A673 (cell line): ENCODE measurements around the gene VAC14. TPM values are rescaled to one million over a fixed set of nuclear protein-coding genes. Genes with fewer than 3 reads are reported as not detected.

Experiments
- BruUV-seq: library from RNA; stranded (reverse); fragments of 400-500 nt; replicated peaks from 2 replicates; lab custom pipeline; 2021; lab: Mats Ljungman, UMichigan
- CTCF ChIA-PET: fragments of 300-600 bp; sonication (Branson Sonifier 250); formaldehyde crosslinking; loops from one replicate; lab custom pipeline; 2022; ENCODE audit warnings: antibody characterized with exemption; lab: Charles Lee
- POLR2A ChIA-PET: fragments of 300-600 bp; sonication (Branson Sonifier 250); formaldehyde crosslinking; loops from one replicate; lab custom pipeline; 2022; ENCODE audit warnings: antibody characterized with exemption; ENCODE audit not compliant: low non-redundant PET; lab: Charles Lee
- DNase-seq: peaks from one replicate; pipeline ENCODE4 v3.0.0-alpha.2; 2015; ENCODE audit warnings: low spot score
- H3K27ac ChIP-seq: fragments of 200-600 bp; sonication (generic); 2 replicates; pipeline ENCODE4 v1.5.1; 2016; ENCODE audit warnings: mixed run types, low read depth, mild to moderate bottlenecking, mixed read lengths, antibody characterized with exemption, low read length; ENCODE audit not compliant: poor library complexity, severe bottlenecking
- H3K27me3 ChIP-seq: fragments of 200-600 bp; sonication (generic); replicated peaks from 2 replicates; pipeline ENCODE4 v1.6.1; 2017; ENCODE audit warnings: mixed run types, low read depth, mild to moderate bottlenecking, mixed read lengths, antibody characterized with exemption, low read length; ENCODE audit not compliant: insufficient read depth, poor library complexity
- H3K36me3 ChIP-seq: fragments of 200-600 bp; sonication (generic); 2 replicates; pipeline ENCODE4 v1.6.1; 2016; ENCODE audit warnings: mixed run types, mild to moderate bottlenecking, mixed read lengths, antibody characterized with exemption, low read length; ENCODE audit not compliant: insufficient read depth, poor library complexity, severe bottlenecking
- H3K4me1 ChIP-seq: fragments of 200-600 bp; sonication (generic); 2 replicates; pipeline ENCODE4 v1.6.1; 2017; ENCODE audit warnings: mixed run types, mild to moderate bottlenecking, mixed read lengths, antibody characterized with exemption, low read length; ENCODE audit not compliant: insufficient read depth, poor library complexity, severe bottlenecking
- H3K4me3 ChIP-seq: fragments of 200-600 bp; sonication (generic); 2 replicates; pipeline ENCODE4 v1.5.1; 2016; ENCODE audit warnings: low read depth, mixed run types, mild to moderate bottlenecking, mixed read lengths, low read length; ENCODE audit not compliant: poor library complexity, severe bottlenecking
- H3K9me3 ChIP-seq: fragments of 200-600 bp; sonication (generic); 2 replicates; pipeline ENCODE4 v1.6.1; 2016; ENCODE audit warnings: mixed run types, low read depth, mild to moderate bottlenecking, mixed read lengths, antibody characterized with exemption, low read length; ENCODE audit not compliant: poor library complexity, severe bottlenecking
- EZH2 ChIP-seq: fragments of 200-600 bp; sonication (generic); IDR thresholded peaks from 2 replicates; pipeline ENCODE4 v1.6.1; 2017; ENCODE audit warnings: borderline replicate concordance, low read depth, mild to moderate bottlenecking, mixed read lengths, antibody characterized with exemption, low read length; ENCODE audit not compliant: poor library complexity, severe bottlenecking
- intact Hi-C: fragments of 100-400 bp; cut with micrococcal nuclease; formaldehyde crosslinking; loops from one replicate; pipeline ENCODE4 v1.10.0; 2022; ENCODE audit not compliant: unreplicated experiment
- total RNA-seq: library from RNA; stranded (reverse); gene quantifications from 2 replicates; pipeline ENCODE4 v1.2.3, GENCODE V29; 2021
- TF ChIP-seq, protein P1 (sequence below): fragments of 300-800, 200-600 bp; sonication (generic); conservative IDR thresholded peaks from 2 replicates; pipeline ENCODE4 v1.5.1; 2017; ENCODE audit warnings: low read depth, mild to moderate bottlenecking, antibody characterized with exemption, low read length, moderate library complexity, mixed read lengths

VAC14 gene
- total RNA-seq, 1 experiment from 2014 or later: 46.6 TPM

DNA sequence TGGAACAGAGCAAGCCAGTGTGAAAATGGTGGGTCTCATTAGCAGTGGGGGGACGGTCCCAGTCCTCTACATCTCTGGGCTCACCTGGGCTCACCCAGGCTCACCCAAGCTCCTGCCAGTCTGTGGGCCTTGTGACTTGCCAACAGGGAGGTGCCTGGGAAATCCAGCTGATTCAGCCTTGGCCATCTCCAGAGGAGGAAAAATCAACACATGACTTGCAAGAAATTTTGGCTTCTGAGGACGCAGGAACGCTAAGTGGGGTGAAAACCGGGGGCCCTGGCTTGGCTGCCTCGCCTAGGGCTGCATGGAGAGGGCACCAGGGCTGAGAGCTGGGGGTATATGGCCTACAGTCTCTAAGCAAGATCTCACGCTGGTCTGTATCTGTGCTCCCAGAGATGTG, 47.7 kb downstream of the VAC14 start:
- BruUV-seq: no TSS peak
- H3K9me3 ChIP-seq: no peaks in the 10 kb centered on the region
- TF ChIP-seq EZH2: no peak
- TF ChIP-seq, protein P1, sequence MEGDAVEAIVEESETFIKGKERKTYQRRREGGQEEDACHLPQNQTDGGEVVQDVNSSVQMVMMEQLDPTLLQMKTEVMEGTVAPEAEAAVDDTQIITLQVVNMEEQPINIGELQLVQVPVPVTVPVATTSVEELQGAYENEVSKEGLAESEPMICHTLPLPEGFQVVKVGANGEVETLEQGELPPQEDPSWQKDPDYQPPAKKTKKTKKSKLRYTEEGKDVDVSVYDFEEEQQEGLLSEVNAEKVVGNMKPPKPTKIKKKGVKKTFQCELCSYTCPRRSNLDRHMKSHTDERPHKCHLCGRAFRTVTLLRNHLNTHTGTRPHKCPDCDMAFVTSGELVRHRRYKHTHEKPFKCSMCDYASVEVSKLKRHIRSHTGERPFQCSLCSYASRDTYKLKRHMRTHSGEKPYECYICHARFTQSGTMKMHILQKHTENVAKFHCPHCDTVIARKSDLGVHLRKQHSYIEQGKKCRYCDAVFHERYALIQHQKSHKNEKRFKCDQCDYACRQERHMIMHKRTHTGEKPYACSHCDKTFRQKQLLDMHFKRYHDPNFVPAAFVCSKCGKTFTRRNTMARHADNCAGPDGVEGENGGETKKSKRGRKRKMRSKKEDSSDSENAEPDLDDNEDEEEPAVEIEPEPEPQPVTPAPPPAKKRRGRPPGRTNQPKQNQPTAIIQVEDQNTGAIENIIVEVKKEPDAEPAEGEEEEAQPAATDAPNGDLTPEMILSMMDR: no peak
- DNase-seq: no peak
- no peak overlapping the region for H3K27ac ChIP-seq
- ChIA-PET POLR2A (no interaction called here), CTCF (no interaction called here)
- intact Hi-C loops: loop anchor here (5.0 kb wide), 1 partner anchor 66 kb away; the partner anchor contains the start of gene MTSS2
- H3K27me3 ChIP-seq: no peaks in the 10 kb centered on the region
- no peak overlapping the region for H3K4me3 ChIP-seq
- no peaks in the 10 kb centered on the region for H3K36me3 ChIP-seq
- peaks cover 28% of the 10 kb centered on the region for H3K4me1 ChIP-seq

DNA sequence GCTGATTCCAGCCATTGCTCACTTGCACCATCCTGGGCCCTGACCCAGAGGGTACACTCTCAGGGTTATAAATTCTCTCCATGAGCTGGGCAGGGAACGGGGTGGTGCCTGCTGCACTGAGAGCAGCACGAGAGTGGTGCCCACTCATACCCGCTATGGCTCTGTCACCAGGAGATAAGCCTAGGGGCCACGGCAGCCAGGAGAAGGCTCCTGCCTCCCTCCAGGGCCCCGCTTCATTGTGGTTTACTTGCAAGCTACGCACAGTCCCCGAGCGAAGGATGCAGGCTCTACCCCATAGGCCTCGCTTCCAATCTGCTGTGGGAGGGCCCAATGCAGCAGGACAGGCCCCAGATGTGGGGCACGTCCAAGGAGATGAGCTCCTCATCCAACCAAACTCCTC, 48.5 kb downstream of the VAC14 start:
- peaks cover 33% of the 10 kb centered on the region for H3K4me1 ChIP-seq
- H3K27ac ChIP-seq: no peak overlapping the region
- no TSS peak for BruUV-seq
- H3K4me3 ChIP-seq: no peak overlapping the region
- H3K36me3 ChIP-seq: no peaks in the 10 kb centered on the region
- TF ChIP-seq, protein P1: no peak
- no peak for TF ChIP-seq EZH2
- CTCF ChIA-PET: no interaction called here
- no peaks in the 10 kb centered on the region for H3K27me3 ChIP-seq
- no peaks in the 10 kb centered on the region for H3K9me3 ChIP-seq
- no peak for DNase-seq
- POLR2A ChIA-PET: no interaction called here
- intact Hi-C loops: loop anchor here (5.0 kb wide), 1 partner anchor 65 kb away; the partner anchor contains the start of gene MTSS2

DNA sequence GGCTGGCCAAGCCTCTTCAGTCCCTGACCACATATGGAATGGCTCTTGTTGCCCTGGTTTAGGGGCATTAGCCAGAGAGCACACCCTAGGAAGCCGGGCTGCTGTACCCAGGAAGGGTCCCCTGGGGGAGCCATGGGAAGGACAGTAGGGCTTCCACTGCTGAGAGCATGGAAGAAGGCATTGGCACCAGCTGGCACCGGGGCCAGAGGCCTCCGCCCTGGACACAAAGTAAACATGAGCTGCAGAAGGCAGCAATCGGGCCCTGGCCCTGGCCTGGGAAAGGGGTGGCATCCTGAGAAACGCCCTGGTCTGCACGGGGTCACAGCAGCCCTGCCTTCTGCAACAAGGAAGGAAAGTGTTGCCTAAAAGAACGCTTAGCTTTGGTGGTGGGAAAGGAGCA, 49.4 kb downstream of the VAC14 start:
- Histone ChIP-seq H3K9me3 (no peaks in the 10 kb centered on the region), H3K4me3 (no peak overlapping the region), H3K27me3 (no peaks in the 10 kb centered on the region), H3K27ac (no peak overlapping the region), H3K36me3 (no peaks in the 10 kb centered on the region), H3K4me1 (peaks cover 41% of the 10 kb centered on the region)
- POLR2A ChIA-PET: no interaction called here
- no peak for DNase-seq
- CTCF ChIA-PET: interaction anchor here (0.6 kb wide), 1 partner anchor 10 kb away, joined by 3 read pairs; no protein-coding TSS in a partner anchor
- no TSS peak for BruUV-seq
- intact Hi-C loops: loop anchor here (5.0 kb wide), 1 partner anchor 64 kb away; the partner anchor contains the start of gene MTSS2
- TF ChIP-seq EZH2: no peak
- TF ChIP-seq, protein P1: no peak
